OCI-LY1 (cell line): ENCODE results near the gene TBC1D8B.

Source experiments
- H2AFZ ChIP-seq: fragments of 200-600 bp; sonication (generic), shearing (Covaris generic); 2 replicates; pipeline ENCODE4 v1.6.0; 2014; ENCODE audit warnings: antibody characterized with exemption, mild to moderate bottlenecking, low read length
- H3F3A ChIP-seq: fragments of 200-600 bp; sonication (generic), shearing (Covaris generic); 2 replicates; pipeline ENCODE4 v1.6.0; 2014; ENCODE audit warnings: mild to moderate bottlenecking, antibody characterized with exemption, low read length, moderate library complexity; ENCODE audit not compliant: insufficient read depth
- H3K27ac ChIP-seq: fragments of 200-600 bp; sonication (generic); 2 replicates; pipeline ENCODE4 v1.5.1; 2014; ENCODE audit warnings: low read length, mixed run types, mild to moderate bottlenecking, low read depth; ENCODE audit not compliant: poor library complexity, severe bottlenecking
- H3K27me3 ChIP-seq: fragments of 200-600 bp; sonication (generic); 2 replicates; pipeline ENCODE4 v1.6.0; 2014; ENCODE audit warnings: antibody characterized with exemption, mild to moderate bottlenecking, low read length, moderate library complexity; ENCODE audit not compliant: insufficient read depth
- H3K36me3 ChIP-seq: fragments of 200-600 bp; sonication (generic); 2 replicates; pipeline ENCODE4 v1.6.1; 2014; ENCODE audit warnings: mild to moderate bottlenecking, antibody characterized with exemption, low read length, moderate library complexity, mixed read lengths; ENCODE audit not compliant: insufficient read depth
- H3K4me1 ChIP-seq: fragments of 200-600 bp; sonication (generic); 2 replicates; pipeline ENCODE4 v1.5.1; 2014; ENCODE audit warnings: mild to moderate bottlenecking, low read length, moderate library complexity; ENCODE audit not compliant: insufficient read depth, severe bottlenecking
- H3K4me2 ChIP-seq: fragments of 200-600 bp; sonication (generic), shearing (Covaris generic); 2 replicates; pipeline ENCODE4 v1.6.1; 2014; ENCODE audit warnings: low read length
- H3K4me3 ChIP-seq: fragments of 200-600 bp; sonication (generic); 2 replicates; pipeline ENCODE4 v1.5.1; 2014; ENCODE audit warnings: low read length, low read depth, mild to moderate bottlenecking, mixed read lengths; ENCODE audit not compliant: poor library complexity, severe bottlenecking
- H3K79me2 ChIP-seq: fragments of 200-600 bp; shearing (Covaris generic); 2 replicates; pipeline ENCODE4 v1.6.1; 2016; ENCODE audit warnings: mixed run types, low read length, mixed read lengths; ENCODE audit not compliant: insufficient read depth
- H3K9ac ChIP-seq: fragments of 200-600 bp; sonication (generic), shearing (Covaris generic); 2 replicates; pipeline ENCODE4 v1.6.1; 2014; ENCODE audit warnings: mild to moderate bottlenecking, low read length, mixed read lengths
- H3K9me2 ChIP-seq: fragments of 200-600 bp; sonication (generic), shearing (Covaris generic); 2 replicates; pipeline ENCODE4 v1.6.1; 2014; ENCODE audit warnings: low read depth, mild to moderate bottlenecking, low read length, mixed read lengths
- H3K9me3 ChIP-seq: fragments of 200-600 bp; shearing (Covaris generic); 2 replicates; pipeline ENCODE4 v1.6.1; 2014; ENCODE audit warnings: low read length, mixed read lengths
- H4K20me1 ChIP-seq: fragments of 200-600 bp; sonication (generic), shearing (Covaris generic); 2 replicates; pipeline ENCODE4 v1.6.0; 2016; ENCODE audit warnings: mild to moderate bottlenecking, low read length; ENCODE audit not compliant: insufficient read depth
- CTCF ChIP-seq: fragments of 200-600 bp; sonication (generic), shearing (Covaris generic); IDR thresholded peaks from 2 replicates; pipeline ENCODE4 v1.5.1; 2017; ENCODE audit warnings: mild to moderate bottlenecking, antibody characterized with exemption, low read length, moderate library complexity, mixed read lengths
- EZH2 ChIP-seq: fragments of 200-600 bp; sonication (generic), shearing (Covaris generic); IDR thresholded peaks from 2 replicates; pipeline ENCODE4 v1.8.0; 2017; ENCODE audit warnings: borderline replicate concordance, mixed run types, mild to moderate bottlenecking, antibody characterized with exemption, low read length, moderate library complexity, mixed read lengths

TBC1D8B gene

GRCh38 chrX:106903291-106903824 lies 100.9 kb downstream of the TBC1D8B start, which contains the start of gene RIPPLY1:
RIPPLY1 (minus strand) TSS chrX:106903341; CDS start chrX:106903287, 54 bp downstream.
- no peaks in the 10 kb centered on the region for H4K20me1 ChIP-seq
- H3K27me3 ChIP-seq, result no peaks in the 10 kb centered on the region
- H3K27ac ChIP-seq, result no peak within 1 kb of the TSS
- no peaks in the 10 kb centered on the region for H3F3A ChIP-seq
- no peaks in the 10 kb centered on the region for H3K9me3 ChIP-seq
- no peak within 1 kb of the TSS for H3K4me3 ChIP-seq
- H2AFZ ChIP-seq, result no peak within 1 kb of the TSS
- H3K79me2 ChIP-seq, result no peaks in the 10 kb centered on the region
- no peaks in the 10 kb centered on the region for H3K36me3 ChIP-seq
- no peaks in the 10 kb centered on the region for H3K4me1 ChIP-seq
- H3K9me2 ChIP-seq, result no peaks in the 10 kb centered on the region
- H3K9ac ChIP-seq, result no peak within 1 kb of the TSS
- no peak within 1 kb of the TSS for H3K4me2 ChIP-seq
- TF ChIP-seq CTCF, result no peak
- no peak for TF ChIP-seq EZH2

- no peaks in the 10 kb centered on the region for H3K9me3 ChIP-seq
- H3K4me1 ChIP-seq, result no peaks in the 10 kb centered on the region
- H3K4me2 ChIP-seq, result no peak overlapping the region
- no peak for TF ChIP-seq CTCF
- no peaks in the 10 kb centered on the region for H3K36me3 ChIP-seq
- no peak overlapping the region for H3K9ac ChIP-seq
- H3K27me3 ChIP-seq, result no peaks in the 10 kb centered on the region
- H4K20me1 ChIP-seq, result no peaks in the 10 kb centered on the region
- no peaks in the 10 kb centered on the region for H3K79me2 ChIP-seq
- no peak overlapping the region for H2AFZ ChIP-seq
- no peaks in the 10 kb centered on the region for H3K9me2 ChIP-seq
- H3F3A ChIP-seq, result no peaks in the 10 kb centered on the region
- H3K27ac ChIP-seq, result no peak overlapping the region
- no peak overlapping the region for H3K4me3 ChIP-seq
Observed at GRCh38 chrX:106903856-106904528, 101.5 kb downstream of the TBC1D8B start.

GRCh38 chrX:106905064-106905708 lies 102.7 kb downstream of the TBC1D8B start:
- H3K36me3 ChIP-seq, result no peaks in the 10 kb centered on the region
- no peak overlapping the region for H3K4me3 ChIP-seq
- TF ChIP-seq EZH2, result no peak
- TF ChIP-seq CTCF, result no peak
- no peaks in the 10 kb centered on the region for H3K4me1 ChIP-seq
- H3K27ac ChIP-seq, result no peak overlapping the region
- H3K9ac ChIP-seq, result no peak overlapping the region
- H3K27me3 ChIP-seq, result no peaks in the 10 kb centered on the region
- no peaks in the 10 kb centered on the region for H3K9me3 ChIP-seq
- no peak overlapping the region for H3K4me2 ChIP-seq
- no peak overlapping the region for H2AFZ ChIP-seq
- no peaks in the 10 kb centered on the region for H4K20me1 ChIP-seq
- H3K9me2 ChIP-seq, result no peaks in the 10 kb centered on the region
- H3F3A ChIP-seq, result no peaks in the 10 kb centered on the region
- no peaks in the 10 kb centered on the region for H3K79me2 ChIP-seq
